KMS-11 (cell line): Measurements from ENCODE around the gene P2RX2.

ENCODE experiments used
- H2AFZ ChIP-seq: fragments of 200-600 bp; sonication (generic); 2 replicates; pipeline ENCODE4 v1.6.1; 2016; ENCODE audit warnings: antibody characterized with exemption, mixed run types, low read depth
- H3K27ac ChIP-seq: fragments of 200-600 bp; sonication (generic); 2 replicates; pipeline ENCODE4 v1.6.1; 2016; ENCODE audit warnings: mild to moderate bottlenecking, mixed run types
- H3K27me3 ChIP-seq: fragments of 200-600 bp; sonication (generic); 2 replicates; pipeline ENCODE4 v1.6.1; 2017; ENCODE audit warnings: mild to moderate bottlenecking, low read depth, mixed run types, moderate library complexity; ENCODE audit not compliant: insufficient read depth
- H3K36me3 ChIP-seq: fragments of 200-600 bp; sonication (generic); 2 replicates; pipeline ENCODE4 v1.6.1; 2017; ENCODE audit warnings: mild to moderate bottlenecking, mixed run types; ENCODE audit not compliant: insufficient read depth
- H3K4me1 ChIP-seq: fragments of 200-600 bp; sonication (generic); 2 replicates; pipeline ENCODE4 v1.6.1; 2016; ENCODE audit warnings: mild to moderate bottlenecking, low read depth, mixed run types; ENCODE audit not compliant: poor library complexity, severe bottlenecking
- H3K4me2 ChIP-seq: fragments of 200-600 bp; sonication (generic); 2 replicates; pipeline ENCODE4 v1.7.0; 2016; ENCODE audit warnings: mild to moderate bottlenecking, mixed run types
- H3K4me3 ChIP-seq: fragments of 200-600 bp; sonication (generic); IDR thresholded peaks from 2 replicates; pipeline ENCODE4 v1.6.1; 2017; ENCODE audit warnings: low read depth, low read length, mixed read lengths; ENCODE audit not compliant: insufficient read depth
- H3K79me2 ChIP-seq: fragments of 200-600 bp; sonication (generic); 2 replicates; pipeline ENCODE4 v1.6.1; 2016; ENCODE audit warnings: low read depth, mixed run types; ENCODE audit not compliant: insufficient read depth
- H3K9ac ChIP-seq: fragments of 200-600 bp; sonication (generic); 2 replicates; pipeline ENCODE4 v1.6.1; 2016; ENCODE audit warnings: mild to moderate bottlenecking, mixed run types
- H4K20me1 ChIP-seq: fragments of 200-600 bp; sonication (generic); 2 replicates; pipeline ENCODE4 v1.6.1; 2016; ENCODE audit warnings: mild to moderate bottlenecking, mixed run types; ENCODE audit not compliant: insufficient read depth
- TF ChIP-seq, protein P1 (sequence below): fragments of 200-600 bp; sonication (generic); conservative IDR thresholded peaks from 2 replicates; pipeline ENCODE4 v1.6.1; 2017; ENCODE audit warnings: low read depth, mild to moderate bottlenecking, antibody characterized with exemption, low read length, moderate library complexity, mixed read lengths

The P2RX2 gene

DNA sequence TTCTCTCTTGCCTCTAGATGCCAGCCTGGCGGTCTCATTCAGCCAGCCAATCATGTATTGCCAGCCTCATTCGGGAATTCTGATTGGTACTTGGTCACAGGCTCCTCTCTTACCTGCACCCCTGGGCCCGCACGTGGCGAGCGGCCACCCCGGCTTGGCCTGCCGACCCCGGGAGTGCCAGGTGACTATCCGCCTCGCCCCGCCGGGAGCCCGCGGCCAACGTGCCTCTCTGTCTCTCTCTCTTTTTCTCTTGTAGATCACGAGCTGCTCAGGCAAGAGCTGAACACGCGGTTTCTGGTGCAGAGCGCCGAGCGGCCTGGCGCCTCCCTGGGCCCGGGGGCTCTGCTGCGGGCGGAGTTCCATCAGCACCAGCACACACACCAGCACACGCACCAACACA, 47.5 kb upstream of the P2RX2 start:
- Histone ChIP-seq H3K27me3 (no peaks in the 10 kb centered on the region), H3K36me3 (no peaks in the 10 kb centered on the region), H3K4me2 (no peak overlapping the region), H2AFZ (no peak overlapping the region), H4K20me1 (no peaks in the 10 kb centered on the region), H3K27ac (no peak overlapping the region), H3K4me3 (no peak overlapping the region), H3K4me1 (no peaks in the 10 kb centered on the region), H3K79me2 (no peaks in the 10 kb centered on the region), H3K9ac (no peak overlapping the region)
- TF ChIP-seq, protein P1, sequence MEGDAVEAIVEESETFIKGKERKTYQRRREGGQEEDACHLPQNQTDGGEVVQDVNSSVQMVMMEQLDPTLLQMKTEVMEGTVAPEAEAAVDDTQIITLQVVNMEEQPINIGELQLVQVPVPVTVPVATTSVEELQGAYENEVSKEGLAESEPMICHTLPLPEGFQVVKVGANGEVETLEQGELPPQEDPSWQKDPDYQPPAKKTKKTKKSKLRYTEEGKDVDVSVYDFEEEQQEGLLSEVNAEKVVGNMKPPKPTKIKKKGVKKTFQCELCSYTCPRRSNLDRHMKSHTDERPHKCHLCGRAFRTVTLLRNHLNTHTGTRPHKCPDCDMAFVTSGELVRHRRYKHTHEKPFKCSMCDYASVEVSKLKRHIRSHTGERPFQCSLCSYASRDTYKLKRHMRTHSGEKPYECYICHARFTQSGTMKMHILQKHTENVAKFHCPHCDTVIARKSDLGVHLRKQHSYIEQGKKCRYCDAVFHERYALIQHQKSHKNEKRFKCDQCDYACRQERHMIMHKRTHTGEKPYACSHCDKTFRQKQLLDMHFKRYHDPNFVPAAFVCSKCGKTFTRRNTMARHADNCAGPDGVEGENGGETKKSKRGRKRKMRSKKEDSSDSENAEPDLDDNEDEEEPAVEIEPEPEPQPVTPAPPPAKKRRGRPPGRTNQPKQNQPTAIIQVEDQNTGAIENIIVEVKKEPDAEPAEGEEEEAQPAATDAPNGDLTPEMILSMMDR, result no peak

DNA sequence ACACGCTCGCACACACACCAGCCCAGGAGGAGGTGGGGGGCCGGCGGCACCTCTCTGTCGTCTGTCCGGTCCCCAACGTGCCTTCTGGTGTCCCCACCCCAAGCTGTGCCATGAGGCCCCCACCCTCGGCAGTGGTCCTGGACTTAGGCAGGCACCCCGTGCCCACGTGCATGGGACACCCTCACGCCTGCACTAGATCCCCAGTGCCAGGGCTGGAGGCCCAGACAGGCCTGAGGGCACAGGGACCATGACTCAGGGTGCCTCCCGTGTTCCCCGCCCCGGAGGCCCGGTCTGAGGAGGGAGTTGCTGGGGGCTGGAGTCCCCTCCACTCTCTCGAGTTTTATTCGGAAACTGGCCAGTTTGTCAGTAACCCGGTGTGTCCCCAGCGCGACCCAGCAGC, 47.0 kb upstream of the P2RX2 start:
- Histone ChIP-seq H3K79me2 (no peaks in the 10 kb centered on the region), H3K4me3 (no peak overlapping the region), H3K4me1 (no peaks in the 10 kb centered on the region), H3K4me2 (no peak overlapping the region), H2AFZ (no peak overlapping the region), H3K9ac (no peak overlapping the region), H3K27me3 (no peaks in the 10 kb centered on the region), H3K27ac (no peak overlapping the region), H4K20me1 (no peaks in the 10 kb centered on the region), H3K36me3 (no peaks in the 10 kb centered on the region)
- TF ChIP-seq, protein P1, result no peak

DNA sequence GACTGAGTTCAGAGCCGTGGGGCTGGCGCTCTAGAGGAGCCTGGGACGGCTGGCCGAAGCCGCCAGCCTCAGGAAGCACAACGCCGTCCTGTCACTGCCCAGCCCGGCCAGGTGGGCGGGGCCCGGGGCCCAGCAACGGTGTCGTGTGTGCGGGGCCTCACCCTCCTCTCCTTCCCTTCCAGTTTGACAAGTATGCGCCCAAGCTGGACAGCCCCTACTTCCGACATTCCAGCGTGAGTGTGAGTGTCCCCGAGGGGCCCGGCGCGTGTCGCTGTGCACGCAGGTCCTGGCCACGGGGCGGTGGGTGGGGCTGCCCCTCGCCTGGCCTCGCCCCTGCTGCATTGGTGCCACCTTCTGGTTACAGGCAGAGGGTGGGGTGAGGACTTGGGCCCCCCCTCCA, 46.5 kb upstream of the P2RX2 start:
- TF ChIP-seq, protein P1, result no peak
- H3K4me1 ChIP-seq, result no peaks in the 10 kb centered on the region
- no peak overlapping the region for H3K4me3 ChIP-seq
- H3K9ac ChIP-seq, result no peak overlapping the region
- no peaks in the 10 kb centered on the region for H3K27me3 ChIP-seq
- no peaks in the 10 kb centered on the region for H4K20me1 ChIP-seq
- no peaks in the 10 kb centered on the region for H3K79me2 ChIP-seq
- H3K27ac ChIP-seq, result no peak overlapping the region
- H2AFZ ChIP-seq, result no peak overlapping the region
- H3K36me3 ChIP-seq, result no peaks in the 10 kb centered on the region
- H3K4me2 ChIP-seq, result no peak overlapping the region

DNA sequence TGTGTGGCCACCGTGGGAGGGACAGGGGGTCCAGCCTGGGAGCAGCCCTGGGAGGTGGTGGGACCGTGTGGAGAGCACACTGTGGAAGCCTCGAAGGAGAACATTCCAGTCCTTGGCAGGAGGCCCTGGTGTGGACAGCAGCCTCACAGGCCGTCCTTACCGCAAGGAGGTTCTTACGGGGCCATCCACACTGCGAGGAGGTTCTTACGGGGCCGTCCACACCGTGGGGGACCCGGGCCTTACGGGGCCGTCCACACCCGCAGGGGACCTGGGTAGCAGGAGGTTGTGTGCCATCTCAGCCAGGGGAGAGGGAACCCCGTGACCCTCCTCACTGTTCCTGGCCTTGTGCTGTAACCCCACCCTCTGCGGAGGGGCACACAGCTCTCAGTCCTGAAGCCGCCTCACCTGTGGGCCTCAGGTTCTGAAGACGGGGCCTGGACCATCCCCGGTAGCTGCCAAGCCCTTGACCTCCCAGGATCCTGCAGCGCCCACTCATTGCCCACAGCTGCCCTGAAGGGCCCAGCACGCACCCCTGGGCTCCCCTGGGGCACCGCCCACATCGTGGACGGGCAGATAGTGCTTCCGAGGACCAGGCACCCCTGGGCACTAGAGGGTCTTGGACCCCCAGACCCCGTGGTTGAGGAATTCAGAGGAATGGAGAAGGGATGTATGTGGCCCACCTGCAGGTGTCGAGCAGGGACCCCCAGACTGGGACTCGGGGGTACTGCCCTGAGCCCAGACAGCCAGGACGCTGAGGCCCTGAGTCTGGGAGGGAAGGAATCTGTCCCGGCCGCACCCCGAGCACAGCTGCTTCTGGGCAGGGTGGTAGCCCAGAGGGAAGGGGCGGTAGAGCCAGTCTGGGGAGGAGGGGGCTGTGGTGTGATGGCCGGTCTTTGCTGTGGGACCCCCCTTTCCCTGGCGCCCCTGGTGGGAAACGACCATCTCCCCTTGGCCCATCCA, 45.5 kb upstream of the P2RX2 start:
- Histone ChIP-seq H3K4me3 (no peak overlapping the region), H3K4me1 (no peaks in the 10 kb centered on the region), H4K20me1 (no peaks in the 10 kb centered on the region), H3K9ac (no peak overlapping the region), H3K27ac (no peak overlapping the region), H3K4me2 (no peak overlapping the region), H3K79me2 (no peaks in the 10 kb centered on the region), H3K36me3 (no peaks in the 10 kb centered on the region), H3K27me3 (no peaks in the 10 kb centered on the region), H2AFZ (no peak overlapping the region)
- TF ChIP-seq, protein P1, result no peak
